WTC11 (cell line): ENCODE measurements around the gene SH3GL3.
A peak's percentile ranks its signal among the peaks of the same experiment; 100 is the strongest.

Experiments
- CTCF ChIP-seq: fragments of 200-600 bp; IDR thresholded peaks from 2 replicates; pipeline ENCODE4 v1.8.0; 2022; ENCODE audit warnings: antibody characterized with exemption
- NR2C2 ChIP-seq: sonication (generic); formaldehyde crosslinking; IDR thresholded peaks from 2 replicates; pipeline ENCODE4 v1.8.0; 2022; ENCODE audit warnings: mild to moderate bottlenecking, missing genetic modification reagents
- TEAD1 ChIP-seq: sonication (generic); formaldehyde crosslinking; IDR thresholded peaks from 2 replicates; pipeline ENCODE4 v1.8.0; 2022; ENCODE audit warnings: mild to moderate bottlenecking, missing genetic modification reagents

GRCh38 chr15:83653639-83654378 lies 206.7 kb downstream of the SH3GL3 start, which contains the start of gene ADAMTSL3:
- TF ChIP-seq CTCF (no peak), TEAD1 (CRISPR knock-in tag) (peak; percentile 47; the same call in 1 of the 2 replicates), NR2C2 (no peak)
